Activated CD4-positive, alpha-beta T cell treated with anti-CD3 and anti-CD28 coated beads, Interleukin-10, Interleukin-2, amounts not matched to agents 100 ng/mL and 50 ng/mL, durations not matched to agents 16 hours and 8 hours (primary cell): Measurements from ENCODE around the gene OR8K5.
"Not testable (repeated sequence)": the region's sequence is repeated elsewhere in the genome, so short reads cannot be mapped to it uniquely, and the experiment has no call there.

ENCODE experiments used
- DNase-seq: peaks from one replicate; pipeline ENCODE4 v3.0.0-alpha.2; 2020

Gene OR8K5, protein sequence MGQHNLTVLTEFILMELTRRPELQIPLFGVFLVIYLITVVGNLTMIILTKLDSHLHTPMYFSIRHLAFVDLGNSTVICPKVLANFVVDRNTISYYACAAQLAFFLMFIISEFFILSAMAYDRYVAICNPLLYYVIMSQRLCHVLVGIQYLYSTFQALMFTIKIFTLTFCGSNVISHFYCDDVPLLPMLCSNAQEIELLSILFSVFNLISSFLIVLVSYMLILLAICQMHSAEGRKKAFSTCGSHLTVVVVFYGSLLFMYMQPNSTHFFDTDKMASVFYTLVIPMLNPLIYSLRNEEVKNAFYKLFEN

DNA sequence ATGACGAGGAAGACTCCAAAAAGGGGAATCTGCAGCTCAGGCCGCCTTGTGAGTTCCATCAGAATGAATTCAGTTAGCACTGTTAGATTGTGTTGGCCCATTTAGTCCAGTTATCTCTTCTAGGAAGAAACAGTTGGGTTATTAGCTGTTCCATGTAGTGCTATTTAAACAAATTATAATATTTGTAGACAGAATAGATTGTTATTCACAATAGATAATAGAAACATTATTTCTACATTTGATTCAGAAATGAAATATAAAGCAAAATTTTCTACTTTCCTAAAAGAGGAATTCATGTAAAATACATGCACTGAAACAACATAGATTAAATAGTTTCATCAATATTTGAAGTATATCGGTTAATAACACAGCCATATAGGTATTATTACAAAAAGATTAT is at the start of gene OR8K5:
Gene OR8K5 (minus strand): TSS at position 101 of the 400 bp plus-strand sequence. CDS start 0 bp downstream, at position 101.
- DNase-seq, result no peak

DNA sequence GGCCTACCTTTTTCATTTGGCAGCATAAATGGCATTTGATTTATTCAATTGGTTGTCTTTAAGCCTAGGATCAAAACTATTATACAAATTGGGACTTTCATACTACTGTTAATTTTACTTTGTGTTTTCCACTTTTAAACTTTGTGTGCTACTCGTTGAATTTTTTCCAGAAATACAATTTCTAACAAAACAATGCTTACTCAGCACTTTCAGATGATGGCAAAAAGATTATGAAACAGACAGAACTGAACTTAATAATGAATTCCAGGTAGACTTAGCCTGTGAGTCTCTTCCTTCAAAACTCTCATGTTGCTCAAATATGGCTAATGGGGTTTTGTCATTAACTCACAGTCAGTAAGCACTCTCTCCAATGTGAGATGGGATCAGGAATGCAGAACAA is 47.7 kb upstream of the OR8K5 start:
- no peak for DNase-seq

DNA sequence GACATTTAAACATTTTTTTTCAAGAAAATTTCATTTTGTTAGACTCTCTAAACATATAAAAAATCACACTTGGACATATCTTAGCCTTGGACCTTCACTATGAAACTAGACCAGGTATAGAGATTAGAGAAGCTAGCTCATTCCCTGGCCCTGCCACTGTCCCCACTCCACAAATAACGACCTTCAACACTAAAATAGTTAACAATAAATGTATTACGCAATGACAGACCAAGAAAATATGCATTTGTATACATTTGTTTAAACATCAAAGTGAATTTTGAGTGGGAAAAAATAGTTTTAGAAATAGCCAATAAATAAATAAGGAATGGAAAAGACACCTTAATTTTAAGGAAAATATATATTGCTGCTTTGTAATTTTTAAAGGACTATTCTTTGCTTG is 37.2 kb upstream of the OR8K5 start:
- DNase-seq, result no peak

DNA sequence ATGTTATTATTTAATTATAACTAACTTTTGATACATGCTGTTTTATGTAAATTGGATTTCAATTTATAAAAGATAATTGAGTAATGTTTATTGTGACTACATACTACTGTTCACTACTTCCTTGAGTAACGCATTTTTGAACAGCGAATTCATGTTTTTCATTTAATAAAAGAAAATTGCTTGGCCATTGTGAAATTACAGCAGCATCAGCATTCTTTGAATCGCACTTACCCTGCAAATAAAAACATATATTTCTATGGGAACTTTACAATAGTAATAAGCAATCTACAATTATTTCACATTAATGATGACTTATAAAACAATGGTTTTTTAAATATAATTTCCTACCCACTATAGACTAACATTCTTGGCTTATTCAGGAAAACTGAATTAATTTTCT is 36.6 kb upstream of the OR8K5 start:
- DNase-seq, result no peak

DNA sequence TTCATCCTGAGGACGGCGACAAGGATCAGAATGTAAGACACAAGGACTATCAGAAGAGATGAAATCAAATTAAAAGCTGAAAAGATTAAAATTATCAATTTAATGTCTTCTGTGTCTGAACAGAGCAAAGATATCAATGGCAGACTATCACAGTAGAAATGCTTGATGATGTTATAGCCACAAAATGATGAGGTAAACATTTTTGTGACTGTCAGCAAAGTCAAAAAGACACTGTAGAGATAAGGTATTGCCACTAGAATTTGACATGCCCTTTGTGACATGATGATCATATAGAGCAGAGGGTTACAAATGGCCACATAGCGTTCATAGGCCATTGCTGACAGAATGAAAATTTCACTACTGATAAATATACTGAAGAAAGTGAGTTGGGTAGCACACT is 28.5 kb upstream of the OR8K5 start:
- DNase-seq, result no peak

DNA sequence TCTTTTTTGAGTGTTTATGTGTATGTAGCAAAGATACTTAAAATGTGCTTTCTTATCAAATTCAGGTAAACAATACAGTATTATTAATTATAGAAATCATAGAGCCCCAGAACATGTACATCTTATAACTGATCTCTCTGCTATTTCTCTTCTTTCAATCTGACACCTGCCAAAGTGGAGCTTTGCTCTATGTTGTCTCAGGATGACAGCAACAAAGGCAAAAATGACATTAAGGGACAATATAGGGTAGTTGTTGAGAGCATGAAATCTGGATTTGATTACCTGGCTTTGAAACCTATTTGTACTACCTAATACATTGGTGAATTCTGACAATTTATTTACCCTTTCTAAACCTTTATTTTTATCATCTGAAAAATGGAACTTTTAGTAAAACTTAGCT is 23.3 kb upstream of the OR8K5 start:
- DNase-seq, result no peak

DNA sequence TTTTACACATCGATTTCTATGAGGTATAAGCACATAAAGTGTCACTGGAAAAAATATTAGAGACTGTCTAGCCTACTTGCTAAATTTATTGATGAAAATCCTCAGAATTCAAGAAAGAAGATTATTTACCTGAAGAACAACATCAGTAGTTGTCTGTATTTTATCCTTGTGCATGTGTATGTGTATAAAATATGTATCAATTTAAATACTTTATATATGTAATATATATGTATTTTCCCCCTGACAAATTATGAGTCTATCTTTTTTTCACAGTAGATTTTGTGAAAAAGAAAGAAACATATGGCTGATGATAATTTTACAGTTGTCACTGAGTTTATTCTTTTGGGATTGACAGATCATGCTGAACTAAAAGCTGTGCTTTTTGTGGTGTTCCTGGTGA is 16.2 kb upstream of the OR8K5 start, which contains the start of gene OR5J2:
Gene OR5J2 (plus strand): TSS at position 301 of the 400 bp plus-strand sequence. CDS start 0 bp downstream, at position 301.
- DNase-seq, result no peak

DNA sequence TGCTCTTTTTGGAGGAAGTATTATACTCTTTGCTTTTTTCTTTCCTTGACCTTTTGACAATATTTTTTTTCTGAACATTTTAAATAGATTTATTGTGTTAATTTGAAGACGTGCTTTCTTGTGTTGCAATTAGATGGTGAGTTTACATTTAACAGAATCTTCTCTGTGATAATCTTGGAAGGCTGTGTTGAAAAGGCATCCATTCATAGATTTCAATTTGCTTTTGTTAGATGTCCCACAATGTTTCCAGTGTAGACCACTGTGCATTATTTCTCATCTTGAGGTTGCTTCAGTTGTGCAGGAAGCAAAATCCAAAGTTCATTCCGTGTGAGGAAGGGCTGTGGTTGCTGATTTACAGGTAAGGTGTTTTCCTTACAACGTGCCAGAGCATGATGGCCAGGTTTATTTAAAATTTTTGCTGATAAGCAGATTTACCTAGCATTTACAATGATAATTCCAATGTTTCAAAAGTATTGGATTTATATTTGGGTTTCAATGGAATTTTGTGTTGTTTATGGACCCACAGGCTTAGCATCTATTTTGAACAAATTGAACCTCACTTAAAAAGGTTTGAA is 12.2 kb upstream of the OR8K5 start:
- no peak for DNase-seq

DNA sequence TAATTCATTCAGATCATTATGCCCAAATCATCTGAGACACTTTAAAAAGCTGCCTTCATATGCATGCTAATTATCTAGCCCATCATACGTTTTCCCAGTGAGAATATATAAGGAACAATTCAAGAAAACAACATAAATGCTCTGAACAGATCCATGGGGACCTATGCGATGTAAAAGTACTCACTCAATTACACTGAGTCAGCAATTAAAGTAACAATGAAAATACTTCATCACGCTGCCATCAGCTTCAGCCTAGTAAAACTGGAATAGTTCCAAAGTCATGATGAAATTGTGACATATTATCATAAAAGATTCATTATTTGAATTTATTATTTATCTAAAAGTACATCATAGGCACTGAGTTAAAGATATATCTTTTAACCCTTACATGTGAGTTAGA is 3.7 kb upstream of the OR8K5 start:
- no peak for DNase-seq

DNA sequence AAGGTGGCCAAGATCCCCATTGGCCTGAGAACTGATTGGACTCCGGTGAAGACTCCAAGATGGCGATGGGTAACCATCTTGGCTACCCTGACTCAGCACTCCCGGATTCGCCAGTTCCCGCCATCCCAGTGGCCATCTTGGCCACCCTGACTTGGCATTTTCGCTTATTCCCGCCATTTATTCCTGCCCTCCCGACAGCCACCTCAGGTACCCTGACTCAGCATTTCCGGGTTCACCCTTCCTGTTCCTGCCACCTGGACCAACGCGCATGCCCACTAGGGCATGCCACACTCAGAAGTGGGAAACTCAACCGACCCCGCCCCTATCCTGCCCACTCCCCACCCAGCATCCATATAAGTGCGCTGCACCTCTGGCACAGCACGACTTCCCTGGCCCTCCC is 7.8 kb downstream of the OR8K5 start:
- DNase-seq, result no peak

DNA sequence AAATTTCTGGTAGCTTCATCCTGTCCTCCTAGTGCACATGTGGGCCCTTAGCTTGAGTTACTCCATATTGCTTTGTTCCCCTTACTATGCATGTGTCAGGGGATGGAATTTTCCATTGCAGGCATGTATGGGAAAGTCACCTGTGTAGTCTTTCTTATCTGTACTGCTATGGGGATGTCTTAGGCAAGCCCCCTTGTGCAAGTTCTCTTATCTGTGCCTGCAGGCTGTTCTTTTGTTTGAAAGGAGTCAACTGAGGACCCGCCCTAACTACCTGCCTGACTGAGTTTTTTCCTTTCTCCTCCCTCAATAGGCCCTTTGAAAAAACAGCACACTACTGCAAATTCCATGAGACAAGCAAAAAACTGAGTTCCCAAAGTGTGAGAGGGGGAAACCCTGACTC is 8.7 kb downstream of the OR8K5 start:
- no peak for DNase-seq

DNA sequence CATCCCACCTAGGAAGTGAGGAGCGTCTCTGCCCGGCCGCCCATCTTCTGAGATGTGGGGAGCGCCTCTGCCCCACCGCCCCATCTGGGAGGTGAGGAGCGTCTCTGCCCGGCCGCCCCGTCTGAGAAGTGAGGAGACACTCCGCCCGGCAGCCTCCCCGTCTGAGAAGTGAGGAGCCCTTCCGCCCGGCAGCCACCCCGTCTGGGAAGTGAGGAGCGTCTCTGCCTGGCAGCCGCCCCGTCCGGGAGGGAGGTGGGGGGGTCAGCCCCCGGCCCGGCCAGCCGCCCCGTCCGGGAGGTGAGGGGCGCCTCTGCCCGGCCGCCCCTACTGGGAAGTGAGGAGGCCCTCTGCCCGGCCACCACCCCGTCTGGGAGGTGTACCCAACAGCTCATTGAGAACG is 16.4 kb downstream of the OR8K5 start:
- DNase-seq, result not testable (repeated sequence)

DNA sequence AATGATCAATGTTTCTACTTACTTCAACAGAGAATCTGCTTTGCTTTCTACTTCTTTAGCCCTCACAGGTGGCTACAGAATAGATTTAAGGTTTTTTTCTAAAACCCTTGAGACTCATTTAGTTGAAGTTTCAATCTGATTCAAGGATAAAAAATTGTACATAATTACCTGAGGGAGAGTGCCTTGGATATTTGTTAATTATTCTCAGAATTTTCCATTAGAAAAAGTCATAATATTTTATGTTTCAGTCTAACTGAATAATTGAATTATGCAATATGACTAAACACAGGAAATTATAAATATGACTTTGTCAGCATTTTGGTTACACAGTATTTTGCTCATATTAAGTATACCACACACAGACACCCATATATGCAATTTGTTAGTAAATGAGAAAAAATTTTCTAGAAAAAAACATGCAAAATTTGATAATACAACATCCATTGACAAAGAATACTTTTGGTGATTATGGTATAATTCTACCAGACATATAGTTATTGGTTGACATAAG is 19.9 kb downstream of the OR8K5 start, which contains the start of gene OR8J3:
Gene OR8J3 (minus strand): TSS at position 51 of the 511 bp plus-strand sequence. CDS start 2,483 bp downstream, outside the sequence.
- DNase-seq, result no peak

DNA sequence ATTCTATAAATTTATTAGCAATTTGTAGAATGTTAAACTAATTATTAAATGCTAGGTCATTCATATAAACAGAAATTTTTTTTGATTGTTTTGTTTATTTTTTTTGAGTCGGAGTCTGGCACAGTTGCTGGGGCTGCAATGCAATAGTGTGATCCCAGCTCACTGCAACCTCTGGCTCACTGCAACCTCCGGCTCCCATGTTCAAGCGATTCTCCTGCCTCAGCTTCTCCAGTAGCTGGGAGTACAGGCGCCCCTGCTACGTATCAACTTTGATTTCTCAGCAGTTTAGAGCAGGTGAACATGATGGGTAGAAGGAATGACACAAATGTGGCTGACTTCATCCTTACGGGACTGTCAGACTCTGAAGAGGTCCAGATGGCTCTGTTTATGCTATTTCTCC is 38.0 kb downstream of the OR8K5 start, which contains the start of gene OR8H3:
Gene OR8H3 (plus strand): TSS at position 301 of the 400 bp plus-strand sequence. CDS start 0 bp downstream, at position 301.
- no peak for DNase-seq
